Keratinocyte (primary cell): ENCODE measurements around the gene UBE2E1. TPM values are rescaled to one million over a fixed set of nuclear protein-coding genes. Genes with fewer than 3 reads are reported as not detected.

Experiments
- DNase-seq: peaks from one replicate; pipeline ENCODE4 v3.0.0-alpha.2; 2011; ENCODE audit warnings: low read depth, missing footprints, low spot score
- FAIRE-seq: peaks from 2 replicates; lab custom pipeline; 2011; peaks lifted over from hg19 to GRCh38; lab: Jason Lieb, UNC
- H2AFZ ChIP-seq: 2 replicates; pipeline ENCODE4 v1.6.0; 2012; ENCODE audit warnings: low read length, control low read depth, inconsistent platforms; ENCODE audit not compliant: control insufficient read depth
- H3K27ac ChIP-seq: 2 replicates; pipeline ENCODE4 v1.5.1; 2011; ENCODE audit warnings: low read length; ENCODE audit not compliant: control insufficient read depth, insufficient read depth
- H3K27me3 ChIP-seq: 3 replicates; pipeline ENCODE4 v1.6.0; 2011; ENCODE audit warnings: low read length; ENCODE audit not compliant: control insufficient read depth, insufficient read depth; ENCODE audit errors: extremely low read depth
- H3K36me3 ChIP-seq, 2 experiments: 2 replicates in 1 of 2; 3 replicates in 1 of 2; pipeline ENCODE4 v1.5.1; 2011; ENCODE audit warnings: low read length in 2 of 2, mild to moderate bottlenecking in 1 of 2; ENCODE audit not compliant: control insufficient read depth in 2 of 2, insufficient read depth in 2 of 2; ENCODE audit errors: extremely low read depth in 1 of 2
- H3K4me1 ChIP-seq: 3 replicates; pipeline ENCODE4 v1.5.1; 2011; ENCODE audit warnings: low read length; ENCODE audit not compliant: control insufficient read depth, insufficient read depth; ENCODE audit errors: extremely low read depth
- H3K4me2 ChIP-seq: 3 replicates; pipeline ENCODE4 v1.6.0; 2011; ENCODE audit warnings: low read depth, low read length; ENCODE audit not compliant: control insufficient read depth, insufficient read depth; ENCODE audit errors: extremely low read depth
- H3K4me3 ChIP-seq, 3 experiments: fragments of 200-600 bp in 1 of 3; sonication (generic) in 1 of 3; 2 replicates in 2 of 3; 3 replicates in 1 of 3; pipeline ENCODE4 v1.5.1; 2011 to 2016; ENCODE audit warnings: low read length in 3 of 3, mild to moderate bottlenecking in 3 of 3, control low read depth in 2 of 3, inconsistent platforms in 1 of 3, low read depth in 1 of 3, mixed read lengths in 1 of 3, mixed run types in 1 of 3, moderate library complexity in 1 of 3; ENCODE audit not compliant: control insufficient read depth in 2 of 3, insufficient read depth in 2 of 3; ENCODE audit errors: extremely low read depth in 1 of 3
- H3K79me2 ChIP-seq: 2 replicates; pipeline ENCODE4 v1.6.0; 2012; ENCODE audit warnings: low read length; ENCODE audit not compliant: control insufficient read depth, insufficient read depth
- H3K9ac ChIP-seq: 3 replicates; pipeline ENCODE4 v1.6.0; 2011; ENCODE audit warnings: low read length; ENCODE audit not compliant: control insufficient read depth, insufficient read depth; ENCODE audit errors: extremely low read depth
- H3K9me1 ChIP-seq: 3 replicates; pipeline ENCODE4 v1.6.0; 2011; ENCODE audit warnings: low read length; ENCODE audit not compliant: control insufficient read depth, insufficient read depth; ENCODE audit errors: extremely low read depth
- H3K9me3 ChIP-seq: 2 replicates; pipeline ENCODE4 v1.5.1; 2012; ENCODE audit warnings: low read depth, low read length; ENCODE audit not compliant: control insufficient read depth
- H4K20me1 ChIP-seq: 3 replicates; pipeline ENCODE4 v1.6.0; 2011; ENCODE audit warnings: low read length; ENCODE audit not compliant: control insufficient read depth, insufficient read depth; ENCODE audit errors: extremely low read depth
- CTCF ChIP-seq, 3 experiments: IDR thresholded peaks in 1 of 3; conservative IDR thresholded peaks in 1 of 3; optimal IDR thresholded peaks in 1 of 3; 2 replicates in 2 of 3; 3 replicates in 1 of 3; pipeline versions ENCODE3 to v1.5.1; 2011; ENCODE audit warnings: low read length in 3 of 3, mild to moderate bottlenecking in 3 of 3, moderate library complexity in 2 of 3, control low read depth in 1 of 3, inconsistent platforms in 1 of 3; ENCODE audit not compliant: insufficient read depth in 2 of 3; ENCODE audit errors: extremely low read depth in 1 of 3
- EZH2 ChIP-seq: IDR thresholded peaks from one replicate; pipeline ENCODE4 v1.6.1; 2012; ENCODE audit warnings: inconsistent platforms, mild to moderate bottlenecking, low read length, moderate library complexity
- dilution Hi-C: fragments of 300-500 bp; cut with MboI; formaldehyde crosslinking; loops from one replicate; pipeline ENCODE4 v1.7.0; 2020; ENCODE audit warnings: low sequenced_read_pairs; ENCODE audit not compliant: extremely low pct_ligation_motif_present
- polyA plus RNA-seq, 5 experiments: library from polyadenylated mRNA; depleted of rRNA in 3 of 5; stranded (reverse) in 3 of 5; stranded (forward) in 1 of 5; unstranded in 1 of 5; fragments of >200 nt; gene quantifications; 1 replicate in 1 of 5; 2 replicates in 3 of 5; 3 replicates in 1 of 5; pipeline versions ENCODE4 v1.2.1 to v1.2.3, GENCODE V29; 2011 to 2012; ENCODE audit warnings: missing spikeins in 2 of 5, low read depth in 1 of 5, low replicate concordance in 1 of 5

The UBE2E1 gene
- polyA plus RNA-seq, 1 donor (not counting 4 experiments of a cell fraction or from before 2014, with no cell fraction given) = 205 TPM

DNA sequence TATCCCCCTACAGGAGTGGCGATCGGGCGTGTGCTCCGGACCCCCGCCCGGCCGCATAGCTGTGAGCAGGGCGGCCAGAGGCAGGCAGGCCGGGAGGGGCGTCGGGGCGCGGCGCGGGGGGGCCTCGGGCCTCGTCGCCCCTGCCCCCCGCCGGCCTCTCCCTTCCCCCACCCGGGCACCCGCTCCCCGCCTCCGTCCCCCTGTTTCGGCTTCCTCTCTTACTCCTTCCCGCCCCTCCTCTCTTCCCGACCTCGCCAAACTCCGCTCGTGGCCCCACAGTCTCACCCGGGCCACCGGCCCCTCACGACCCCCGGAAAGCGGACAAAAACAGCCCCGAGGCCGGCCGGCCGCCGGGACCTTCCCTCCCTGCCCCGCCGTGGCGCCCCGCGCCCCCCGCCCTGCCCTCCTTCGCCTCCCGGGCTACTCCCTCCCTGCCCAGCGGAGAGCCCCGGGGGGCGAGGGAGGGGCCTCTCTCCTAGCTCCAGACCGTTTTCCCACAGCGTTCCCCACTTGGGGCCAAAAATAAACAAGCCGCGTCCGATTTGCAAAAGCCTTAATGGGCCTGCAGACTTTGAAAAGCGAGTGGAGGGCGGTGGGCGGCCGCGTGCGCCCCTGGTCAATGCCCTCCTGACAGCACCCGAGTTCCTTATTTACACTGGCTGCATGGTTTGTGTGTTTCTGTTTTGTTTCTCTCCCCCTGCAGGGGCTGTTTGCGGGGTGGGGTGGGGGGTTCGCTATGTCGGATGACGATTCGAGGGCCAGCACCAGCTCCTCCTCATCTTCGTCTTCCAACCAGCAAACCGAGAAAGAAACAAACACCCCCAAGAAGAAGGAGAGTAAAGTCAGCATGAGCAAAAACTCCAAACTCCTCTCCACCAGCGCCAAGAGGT lies 1.0 kb downstream of the UBE2E1 start:
- TF ChIP-seq CTCF (optimal IDR thresholded peaks at IDR 0.05 in 1 of 3, IDR thresholded peaks at IDR 0.05 in 1 of 3, conservative IDR thresholded peaks at IDR 0.05 in 1 of 3; ENCODE audit: extremely low read depth in 1 of 3, insufficient read depth in 2 of 3, low read length in 3 of 3) (no peak), EZH2 (no peak)
- Histone ChIP-seq H3K9me1 (no peaks in the 10 kb centered on the region), H3K4me2 (peak overlapping the region; percentile 96), H3K4me3 (peak overlapping the region; percentile 74 to 96 (median 78)), H3K27me3 (no peaks in the 10 kb centered on the region), H3K36me3 (no peaks in the 10 kb centered on the region), H3K9ac (peak overlapping the region; percentile 81), H2AFZ (peak overlapping the region; percentile 9), H4K20me1 (no peaks in the 10 kb centered on the region), H3K9me3 (no peaks in the 10 kb centered on the region), H3K79me2 (peaks cover 34% of the 10 kb centered on the region), H3K27ac (peak overlapping the region; percentile 54), H3K4me1 (peaks cover 40% of the 10 kb centered on the region)
- dilution Hi-C loops = no loop called here
- FAIRE-seq (no peak), DNase-seq (no peak)

GRCh38 chr3:23807424-23808015 lies 1.8 kb downstream of the UBE2E1 start:
- Histone ChIP-seq H2AFZ (no peak overlapping the region), H3K9ac (peak overlapping the region; percentile 81), H3K27me3 (no peaks in the 10 kb centered on the region), H3K4me2 (peak overlapping the region; percentile 96), H3K79me2 (peaks cover 40% of the 10 kb centered on the region), H3K27ac (peak overlapping the region; percentile 54), H3K4me1 (peaks cover 43% of the 10 kb centered on the region), H3K36me3 (no peaks in the 10 kb centered on the region), H3K9me1 (no peaks in the 10 kb centered on the region), H4K20me1 (no peaks in the 10 kb centered on the region), H3K9me3 (no peaks in the 10 kb centered on the region), H3K4me3 (peak overlapping the region; percentile 74 to 96 (median 78))
- DNase-seq = no peak
- TF ChIP-seq CTCF (optimal IDR thresholded peaks at IDR 0.05 in 1 of 3, IDR thresholded peaks at IDR 0.05 in 1 of 3, conservative IDR thresholded peaks at IDR 0.05 in 1 of 3; ENCODE audit: extremely low read depth in 1 of 3, insufficient read depth in 2 of 3, low read length in 3 of 3) (no peak), EZH2 (no peak)
- FAIRE-seq = no peak
- dilution Hi-C loops = no loop called here
